ENCODE data around the gene C2CD2L. TPM values are rescaled to one million over a fixed set of nuclear protein-coding genes. Genes with fewer than 3 reads are reported as not detected.

Gene C2CD2L
- total and polyA plus RNA-seq, 2 of the 13 experiments (the other 11 are each of a cell fraction or from before 2014, with no cell fraction given) = 3.7 to 5.5 TPM

DNA sequence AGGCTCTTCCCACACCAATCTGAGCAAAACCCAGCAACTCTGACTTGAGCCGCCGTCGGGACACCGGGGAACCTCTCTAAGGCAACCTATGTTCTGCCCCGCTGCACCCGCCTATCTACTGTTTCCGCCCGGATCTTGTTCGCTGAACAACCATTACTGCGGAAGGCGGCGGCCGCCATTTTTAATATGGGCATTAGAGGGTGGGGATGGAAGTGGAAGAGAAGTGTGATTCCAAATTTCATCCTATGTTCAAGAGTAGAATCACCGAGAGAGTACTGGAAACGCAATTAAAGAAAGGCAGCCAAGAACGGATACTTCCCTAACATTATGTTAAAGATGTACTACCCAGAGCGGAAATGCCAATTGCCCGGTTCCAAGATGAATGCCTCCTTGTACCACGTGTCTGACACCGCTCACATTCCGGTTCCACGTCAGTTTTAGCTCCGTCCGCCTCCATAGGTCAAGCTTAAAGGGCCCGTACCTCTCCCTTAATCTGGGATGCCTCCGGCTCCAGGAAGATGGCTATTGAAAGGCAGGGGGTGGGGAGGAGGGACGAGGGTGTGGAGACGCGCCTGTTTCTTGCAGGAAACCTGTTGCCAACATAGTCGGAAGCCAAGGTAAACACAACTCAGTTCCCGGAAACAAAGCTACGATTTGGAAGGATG, 5.3 kb upstream of the C2CD2L start, which contains the start of gene DPAGT1 (continued):
- TF ChIP-seq FOXP4 (CRISPR knock-in tag; IDR thresholded peaks at IDR 0.05) = no peak; the same call in 1 of the 2 replicates
- TF ChIP-seq, protein P1, sequence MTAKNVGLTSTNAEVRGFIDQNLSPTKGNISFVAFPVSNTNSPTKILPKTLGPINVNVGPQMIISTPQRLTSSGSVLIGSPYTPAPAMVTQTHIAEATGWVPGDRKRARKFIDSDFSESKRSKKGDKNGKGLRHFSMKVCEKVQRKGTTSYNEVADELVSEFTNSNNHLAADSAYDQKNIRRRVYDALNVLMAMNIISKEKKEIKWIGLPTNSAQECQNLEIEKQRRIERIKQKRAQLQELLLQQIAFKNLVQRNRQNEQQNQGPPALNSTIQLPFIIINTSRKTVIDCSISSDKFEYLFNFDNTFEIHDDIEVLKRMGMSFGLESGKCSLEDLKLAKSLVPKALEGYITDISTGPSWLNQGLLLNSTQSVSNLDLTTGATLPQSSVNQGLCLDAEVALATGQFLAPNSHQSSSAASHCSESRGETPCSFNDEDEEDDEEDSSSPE (CRISPR knock-in tag; IDR thresholded peaks at IDR 0.05) = no peak; the same call in 1 of the 2 replicates
- TF ChIP-seq, protein P2, sequence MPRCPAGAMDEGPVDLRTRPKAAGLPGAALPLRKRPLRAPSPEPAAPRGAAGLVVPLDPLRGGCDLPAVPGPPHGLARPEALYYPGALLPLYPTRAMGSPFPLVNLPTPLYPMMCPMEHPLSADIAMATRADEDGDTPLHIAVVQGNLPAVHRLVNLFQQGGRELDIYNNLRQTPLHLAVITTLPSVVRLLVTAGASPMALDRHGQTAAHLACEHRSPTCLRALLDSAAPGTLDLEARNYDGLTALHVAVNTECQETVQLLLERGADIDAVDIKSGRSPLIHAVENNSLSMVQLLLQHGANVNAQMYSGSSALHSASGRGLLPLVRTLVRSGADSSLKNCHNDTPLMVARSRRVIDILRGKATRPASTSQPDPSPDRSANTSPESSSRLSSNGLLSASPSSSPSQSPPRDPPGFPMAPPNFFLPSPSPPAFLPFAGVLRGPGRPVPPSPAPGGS (CRISPR knock-in tag; IDR thresholded peaks at IDR 0.05) = no peak
- TF ChIP-seq ELF3 (CRISPR knock-in tag; IDR thresholded peaks at IDR 0.05) = peak; percentile 8; the same call in 1 of the 2 replicates
- TF ChIP-seq TARDBP (CRISPR knock-in tag; IDR thresholded peaks at IDR 0.05) = peak; percentile 72
- no peak for TF ChIP-seq ZNF629 (CRISPR knock-in tag; conservative IDR thresholded peaks at IDR 0.05)
- TF ChIP-seq, protein P3, sequence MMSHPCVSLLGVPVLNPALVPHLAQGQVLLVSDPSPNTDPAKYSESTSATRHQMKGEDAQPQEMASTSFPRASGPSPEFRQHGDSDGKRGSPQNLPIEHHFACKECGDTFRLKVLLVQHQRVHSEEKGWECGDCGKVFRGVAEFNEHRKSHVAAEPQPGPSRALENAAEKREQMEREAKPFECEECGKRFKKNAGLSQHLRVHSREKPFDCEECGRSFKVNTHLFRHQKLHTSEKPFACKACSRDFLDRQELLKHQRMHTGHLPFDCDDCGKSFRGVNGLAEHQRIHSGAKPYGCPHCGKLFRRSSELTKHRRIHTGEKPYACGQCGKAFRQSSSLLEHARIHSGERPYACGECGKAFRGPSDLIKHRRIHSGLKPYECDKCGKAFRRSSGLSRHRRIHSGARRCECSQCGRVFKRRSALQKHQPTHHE (CRISPR knock-in tag; IDR thresholded peaks at IDR 0.05; ENCODE audit: borderline replicate concordance) = peak; percentile 75; the same call in 1 of the 2 replicates
- peak; percentile 4; the same call in 1 of the 2 replicates for TF ChIP-seq ZNF607 (CRISPR knock-in tag; IDR thresholded peaks at IDR 0.05; ENCODE audit: borderline replicate concordance)
- peak; percentile 89 for TF ChIP-seq MYC (CRISPR knock-in tag; IDR thresholded peaks at IDR 0.05; ENCODE audit: borderline replicate concordance)
- no peak for TF ChIP-seq TRIM24 (CRISPR knock-in tag; IDR thresholded peaks at IDR 0.05)
- TF ChIP-seq ZNF232 (CRISPR knock-in tag; IDR thresholded peaks at IDR 0.05; ENCODE audit: borderline replicate concordance) = 0 out of 2 replicates have a peak, but pooled peaks have one; percentile 1
- no peak for TF ChIP-seq ZNF879 (CRISPR knock-in tag; IDR thresholded peaks at IDR 0.05)
- TF ChIP-seq ZFP36L1 (CRISPR knock-in tag; IDR thresholded peaks at IDR 0.05) = peak; percentile 76; the same call in 1 of the 2 replicates
- TF ChIP-seq TCF7 (IDR thresholded peaks at IDR 0.05; ENCODE audit: low read depth) = no peak
- TF ChIP-seq ZNF225 (CRISPR knock-in tag; IDR thresholded peaks at IDR 0.05) = no peak
- TF ChIP-seq HHEX (CRISPR knock-in tag; IDR thresholded peaks at IDR 0.05) = no peak; the same call in 1 of the 2 replicates
- TF ChIP-seq TERF1 (CRISPR knock-in tag; IDR thresholded peaks at IDR 0.05) = no peak
- TF ChIP-seq HMG20A (CRISPR knock-in tag; IDR thresholded peaks at IDR 0.05; ENCODE audit: borderline replicate concordance) = no peak
- TF ChIP-seq THAP8 (CRISPR knock-in tag; IDR thresholded peaks at IDR 0.05; ENCODE audit: borderline replicate concordance) = no peak
- TF ChIP-seq ZNF296 (CRISPR knock-in tag; conservative IDR thresholded peaks at IDR 0.05) = no peak; the same call in 1 of the 2 replicates
- TF ChIP-seq BCL6 (CRISPR knock-in tag; IDR thresholded peaks at IDR 0.05) = no peak
- TF ChIP-seq KAT8 (CRISPR knock-in tag; IDR thresholded peaks at IDR 0.05) = peak; percentile 86

Measured in HepG2 (cell line).